ENCODE measurements around the gene HDAC4.
A peak's percentile ranks its signal among the peaks of the same experiment; 100 is the strongest.

HDAC4 gene

GRCh38 chr2:239401067-239401880, 454 bp upstream of the HDAC4 start:
- Histone ChIP-seq H3K79me2 (ENCODE audit: insufficient read depth, low read length) (no peaks in the 10 kb centered on the region), H3K9me2 (replicated peaks; ENCODE audit: insufficient read depth, low read length) (no peaks in the 10 kb centered on the region)
- no peak for TF ChIP-seq EZH2phosphoT487 (conservative IDR thresholded peaks at IDR 0.05; ENCODE audit: low read length)
- no peak for TF ChIP-seq CTCF (IDR thresholded peaks at IDR 0.05; ENCODE audit: insufficient read depth, low read length, poor library complexity, severe bottlenecking)

GRCh38 chr2:239399921-239400595, 762 bp downstream of the HDAC4 start:
- Histone ChIP-seq H3K79me2 (ENCODE audit: insufficient read depth, low read length) (no peaks in the 10 kb centered on the region; the same call in 1 of the 2 replicates), H3K4me3 (ENCODE audit: insufficient read depth, low read length, poor library complexity, severe bottlenecking) (peak overlapping the region; percentile 54), H3K9ac (ENCODE audit: low read length) (peak overlapping the region; percentile 34), H2AFZ (ENCODE audit: low read depth, low read length, severe bottlenecking) (no peak overlapping the region), H3K9me2 (replicated peaks; ENCODE audit: insufficient read depth, low read length) (no peaks in the 10 kb centered on the region), H3K27ac (ENCODE audit: low read depth, low read length) (no peak overlapping the region), H3K36me3 (ENCODE audit: low read length) (no peaks in the 10 kb centered on the region), H3K4me2 (ENCODE audit: low read depth, low read length, poor library complexity, severe bottlenecking) (peak overlapping the region; percentile 52), H3F3A (ENCODE audit: insufficient read depth) (no peaks in the 10 kb centered on the region), H4K20me1 (ENCODE audit: low read depth, low read length) (0 out of 2 replicates have a peak, but pooled peaks cover 13% of the 10 kb centered on the region), H3K9me3 (ENCODE audit: insufficient read depth, low read length) (no peaks in the 10 kb centered on the region), H3K27me3 (ENCODE audit: low read length) (no peaks in the 10 kb centered on the region)
- TF ChIP-seq EZH2phosphoT487 (conservative IDR thresholded peaks at IDR 0.05; ENCODE audit: low read length), result no peak
- no peak for TF ChIP-seq CTCF (IDR thresholded peaks at IDR 0.05; ENCODE audit: insufficient read depth, low read length, poor library complexity, severe bottlenecking)

More at GRCh38 chr2:239401067-239401880, 454 bp upstream of the HDAC4 start:
- H3K9ac ChIP-seq (ENCODE audit: low read length), result peak overlapping the region; percentile 74
- H4K20me1 ChIP-seq (ENCODE audit: low read depth, low read length), result 0 out of 2 replicates have a peak, but pooled peaks cover 13% of the 10 kb centered on the region
- peak overlapping the region; percentile 85 for H2AFZ ChIP-seq (ENCODE audit: low read depth, low read length, severe bottlenecking)
- peak overlapping the region; percentile 77 for H3K27ac ChIP-seq (ENCODE audit: low read depth, low read length)
- no peaks in the 10 kb centered on the region for H3K9me3 ChIP-seq (ENCODE audit: insufficient read depth, low read length)
- H3K4me2 ChIP-seq (ENCODE audit: low read depth, low read length, poor library complexity, severe bottlenecking), result peak overlapping the region; percentile 80
- no peaks in the 10 kb centered on the region for H3K27me3 ChIP-seq (ENCODE audit: low read length)
- peak overlapping the region; percentile 61 for H3K4me3 ChIP-seq (ENCODE audit: insufficient read depth, low read length, poor library complexity, severe bottlenecking)
- H3K36me3 ChIP-seq (ENCODE audit: low read length), result no peaks in the 10 kb centered on the region
- no peaks in the 10 kb centered on the region for H3F3A ChIP-seq (ENCODE audit: insufficient read depth)

- H3K4me3 ChIP-seq (ENCODE audit: insufficient read depth, low read length, poor library complexity, severe bottlenecking), result peak overlapping the region; percentile 54
- no peaks in the 10 kb centered on the region for H3K9me2 ChIP-seq (replicated peaks; ENCODE audit: insufficient read depth, low read length)
- TF ChIP-seq EZH2phosphoT487 (conservative IDR thresholded peaks at IDR 0.05; ENCODE audit: low read length) (no peak), CTCF (IDR thresholded peaks at IDR 0.05; ENCODE audit: insufficient read depth, low read length, poor library complexity, severe bottlenecking) (no peak)
- peak overlapping the region; percentile 34 for H3K9ac ChIP-seq (ENCODE audit: low read length)
- no peaks in the 10 kb centered on the region for H3K9me3 ChIP-seq (ENCODE audit: insufficient read depth, low read length)
- H4K20me1 ChIP-seq (ENCODE audit: low read depth, low read length), result 0 out of 2 replicates have a peak, but pooled peaks cover 13% of the 10 kb centered on the region
- H3K79me2 ChIP-seq (ENCODE audit: insufficient read depth, low read length), result no peaks in the 10 kb centered on the region; the same call in 1 of the 2 replicates
- no peaks in the 10 kb centered on the region for H3K27me3 ChIP-seq (ENCODE audit: low read length)
- no peaks in the 10 kb centered on the region for H3F3A ChIP-seq (ENCODE audit: insufficient read depth)
- no peak overlapping the region for H2AFZ ChIP-seq (ENCODE audit: low read depth, low read length, severe bottlenecking)
- no peaks in the 10 kb centered on the region for H3K36me3 ChIP-seq (ENCODE audit: low read length)
- H3K27ac ChIP-seq (ENCODE audit: low read depth, low read length), result no peak overlapping the region
- peak overlapping the region; percentile 52 for H3K4me2 ChIP-seq (ENCODE audit: low read depth, low read length, poor library complexity, severe bottlenecking)
Observed at GRCh38 chr2:239399433-239399920, 1.3 kb downstream of the HDAC4 start.
